Transverse colon (tissue), 4 donors: ENCODE measurements around the gene ZBTB20.

Source experiments
- EP300 ChIP-seq: sonication (generic); formaldehyde crosslinking; IDR thresholded peaks from one replicate; pipeline ENCODE4 v1.6.1; 2017; ENCODE audit warnings: antibody characterized with exemption, low read depth
- POLR2A ChIP-seq: fragments of 450-650 bp; IDR thresholded peaks from one replicate; pipeline ENCODE4 v1.6.1; 2016; ENCODE audit warnings: antibody characterized with exemption, mild to moderate bottlenecking, moderate library complexity
- POLR2AphosphoS5 ChIP-seq, 3 donors: sonication (generic); formaldehyde crosslinking; IDR thresholded peaks; one replicate each; pipeline ENCODE4 v1.6.1; 2016; ENCODE audit warnings: antibody characterized with exemption in 3 of 3
- TF ChIP-seq, protein P1 (sequence below), 5 experiments: fragments of 200-600 bp in 3 of 5; fragments of 450-650 bp in 2 of 5; sonication (generic) in 3 of 5; IDR thresholded peaks; 1 replicate in 2 of 5; 2 replicates in 3 of 5; pipeline ENCODE4 v1.5.1; 2016 to 2017; ENCODE audit warnings: antibody characterized with exemption in 5 of 5, inconsistent platforms in 3 of 5, mild to moderate bottlenecking in 2 of 5, moderate library complexity in 1 of 5

DNA sequence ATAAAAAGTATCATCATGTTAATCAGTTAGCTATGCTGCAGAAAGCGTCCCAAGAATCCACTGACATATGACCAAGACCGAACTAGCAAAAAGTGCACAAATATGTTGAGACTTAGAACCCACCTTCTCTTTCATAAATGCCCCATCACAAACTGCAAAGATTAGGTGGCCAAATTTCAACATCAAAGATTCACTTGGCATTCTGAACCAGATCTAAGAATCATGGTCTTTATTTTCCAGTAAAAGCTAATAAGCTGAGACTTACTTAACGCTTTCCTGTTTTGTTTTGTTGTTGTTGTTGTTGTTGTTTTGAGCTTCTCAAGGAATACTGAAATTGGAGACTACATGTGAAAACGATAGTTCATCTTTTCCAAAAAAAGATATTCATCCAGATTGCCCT lies 62.4 kb downstream of the ZBTB20 start:
- TF ChIP-seq, protein P1, sequence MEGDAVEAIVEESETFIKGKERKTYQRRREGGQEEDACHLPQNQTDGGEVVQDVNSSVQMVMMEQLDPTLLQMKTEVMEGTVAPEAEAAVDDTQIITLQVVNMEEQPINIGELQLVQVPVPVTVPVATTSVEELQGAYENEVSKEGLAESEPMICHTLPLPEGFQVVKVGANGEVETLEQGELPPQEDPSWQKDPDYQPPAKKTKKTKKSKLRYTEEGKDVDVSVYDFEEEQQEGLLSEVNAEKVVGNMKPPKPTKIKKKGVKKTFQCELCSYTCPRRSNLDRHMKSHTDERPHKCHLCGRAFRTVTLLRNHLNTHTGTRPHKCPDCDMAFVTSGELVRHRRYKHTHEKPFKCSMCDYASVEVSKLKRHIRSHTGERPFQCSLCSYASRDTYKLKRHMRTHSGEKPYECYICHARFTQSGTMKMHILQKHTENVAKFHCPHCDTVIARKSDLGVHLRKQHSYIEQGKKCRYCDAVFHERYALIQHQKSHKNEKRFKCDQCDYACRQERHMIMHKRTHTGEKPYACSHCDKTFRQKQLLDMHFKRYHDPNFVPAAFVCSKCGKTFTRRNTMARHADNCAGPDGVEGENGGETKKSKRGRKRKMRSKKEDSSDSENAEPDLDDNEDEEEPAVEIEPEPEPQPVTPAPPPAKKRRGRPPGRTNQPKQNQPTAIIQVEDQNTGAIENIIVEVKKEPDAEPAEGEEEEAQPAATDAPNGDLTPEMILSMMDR (IDR thresholded peaks at IDR 0.05): no peak
- TF ChIP-seq POLR2A (no peak), POLR2AphosphoS5 (IDR thresholded peaks at IDR 0.05) (no peak), EP300 (no peak)
